ENCODE results near the gene ZNF646. TPM values are rescaled to one million over a fixed set of nuclear protein-coding genes. Genes with fewer than 3 reads are reported as not detected.

ZNF646 gene
- total and polyA plus RNA-seq, 2 of the 13 experiments (the other 11 are each of a cell fraction or from before 2014, with no cell fraction given): 3.4 to 10.9 TPM

DNA sequence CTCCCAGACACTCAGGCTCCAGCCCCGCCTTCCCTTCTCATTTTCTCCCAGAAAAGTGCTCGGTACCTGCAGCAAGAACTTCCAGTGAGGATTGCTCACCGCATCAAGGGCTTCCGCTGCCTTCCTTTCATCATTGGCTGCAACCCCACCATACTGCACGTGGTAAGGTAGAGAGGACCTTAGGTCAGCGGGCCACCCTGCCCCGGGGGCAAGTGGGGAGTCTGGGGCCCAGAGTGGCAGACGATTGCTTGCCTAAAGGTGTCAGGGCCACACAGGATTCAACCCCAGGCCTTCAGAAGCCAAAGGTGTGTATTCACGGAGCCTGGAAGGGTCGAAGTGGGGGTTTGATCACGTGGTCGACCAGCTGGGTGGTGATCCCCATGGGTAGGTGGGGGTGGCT is 35.4 kb downstream of the ZNF646 start:
- no peak overlapping the region for H2AFZ ChIP-seq (ENCODE audit: low read length)
- H3K27ac ChIP-seq (ENCODE audit: extremely low read length, insufficient read depth, low read length): no peak overlapping the region
- TF ChIP-seq KDM3A (CRISPR knock-in tag; IDR thresholded peaks at IDR 0.05; ENCODE audit: low read depth): no peak
- TF ChIP-seq SRY (CRISPR knock-in tag; IDR thresholded peaks at IDR 0.05): 0 out of 2 replicates have a peak, but pooled peaks have one; percentile 22
- TF ChIP-seq, protein P1, sequence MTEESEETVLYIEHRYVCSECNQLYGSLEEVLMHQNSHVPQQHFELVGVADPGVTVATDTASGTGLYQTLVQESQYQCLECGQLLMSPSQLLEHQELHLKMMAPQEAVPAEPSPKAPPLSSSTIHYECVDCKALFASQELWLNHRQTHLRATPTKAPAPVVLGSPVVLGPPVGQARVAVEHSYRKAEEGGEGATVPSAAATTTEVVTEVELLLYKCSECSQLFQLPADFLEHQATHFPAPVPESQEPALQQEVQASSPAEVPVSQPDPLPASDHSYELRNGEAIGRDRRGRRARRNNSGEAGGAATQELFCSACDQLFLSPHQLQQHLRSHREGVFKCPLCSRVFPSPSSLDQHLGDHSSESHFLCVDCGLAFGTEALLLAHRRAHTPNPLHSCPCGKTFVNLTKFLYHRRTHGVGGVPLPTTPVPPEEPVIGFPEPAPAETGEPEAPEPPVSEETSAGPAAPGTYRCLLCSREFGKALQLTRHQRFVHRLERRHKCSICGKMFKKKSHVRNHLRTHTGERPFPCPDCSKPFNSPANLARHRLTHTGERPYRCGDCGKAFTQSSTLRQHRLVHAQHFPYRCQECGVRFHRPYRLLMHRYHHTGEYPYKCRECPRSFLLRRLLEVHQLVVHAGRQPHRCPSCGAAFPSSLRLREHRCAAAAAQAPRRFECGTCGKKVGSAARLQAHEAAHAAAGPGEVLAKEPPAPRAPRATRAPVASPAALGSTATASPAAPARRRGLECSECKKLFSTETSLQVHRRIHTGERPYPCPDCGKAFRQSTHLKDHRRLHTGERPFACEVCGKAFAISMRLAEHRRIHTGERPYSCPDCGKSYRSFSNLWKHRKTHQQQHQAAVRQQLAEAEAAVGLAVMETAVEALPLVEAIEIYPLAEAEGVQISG (CRISPR knock-in tag; IDR thresholded peaks at IDR 0.05): 0 out of 2 replicates have a peak, but pooled peaks have one; percentile 14
- TF ChIP-seq, protein P2, sequence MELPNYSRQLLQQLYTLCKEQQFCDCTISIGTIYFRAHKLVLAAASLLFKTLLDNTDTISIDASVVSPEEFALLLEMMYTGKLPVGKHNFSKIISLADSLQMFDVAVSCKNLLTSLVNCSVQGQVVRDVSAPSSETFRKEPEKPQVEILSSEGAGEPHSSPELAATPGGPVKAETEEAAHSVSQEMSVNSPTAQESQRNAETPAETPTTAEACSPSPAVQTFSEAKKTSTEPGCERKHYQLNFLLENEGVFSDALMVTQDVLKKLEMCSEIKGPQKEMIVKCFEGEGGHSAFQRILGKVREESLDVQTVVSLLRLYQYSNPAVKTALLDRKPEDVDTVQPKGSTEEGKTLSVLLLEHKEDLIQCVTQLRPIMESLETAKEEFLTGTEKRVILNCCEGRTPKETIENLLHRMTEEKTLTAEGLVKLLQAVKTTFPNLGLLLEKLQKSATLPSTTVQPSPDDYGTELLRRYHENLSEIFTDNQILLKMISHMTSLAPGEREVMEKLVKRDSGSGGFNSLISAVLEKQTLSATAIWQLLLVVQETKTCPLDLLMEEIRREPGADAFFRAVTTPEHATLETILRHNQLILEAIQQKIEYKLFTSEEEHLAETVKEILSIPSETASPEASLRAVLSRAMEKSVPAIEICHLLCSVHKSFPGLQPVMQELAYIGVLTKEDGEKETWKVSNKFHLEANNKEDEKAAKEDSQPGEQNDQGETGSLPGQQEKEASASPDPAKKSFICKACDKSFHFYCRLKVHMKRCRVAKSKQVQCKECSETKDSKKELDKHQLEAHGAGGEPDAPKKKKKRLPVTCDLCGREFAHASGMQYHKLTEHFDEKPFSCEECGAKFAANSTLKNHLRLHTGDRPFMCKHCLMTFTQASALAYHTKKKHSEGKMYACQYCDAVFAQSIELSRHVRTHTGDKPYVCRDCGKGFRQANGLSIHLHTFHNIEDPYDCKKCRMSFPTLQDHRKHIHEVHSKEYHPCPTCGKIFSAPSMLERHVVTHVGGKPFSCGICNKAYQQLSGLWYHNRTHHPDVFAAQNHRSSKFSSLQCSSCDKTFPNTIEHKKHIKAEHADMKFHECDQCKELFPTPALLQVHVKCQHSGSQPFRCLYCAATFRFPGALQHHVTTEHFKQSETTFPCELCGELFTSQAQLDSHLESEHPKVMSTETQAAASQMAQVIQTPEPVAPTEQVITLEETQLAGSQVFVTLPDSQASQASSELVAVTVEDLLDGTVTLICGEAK (IDR thresholded peaks at IDR 0.05): no peak
- TF ChIP-seq, protein P2 (CRISPR knock-in tag; IDR thresholded peaks at IDR 0.05): 0 out of 2 replicates have a peak, but pooled peaks have one; percentile 23
- TF ChIP-seq, protein P3, sequence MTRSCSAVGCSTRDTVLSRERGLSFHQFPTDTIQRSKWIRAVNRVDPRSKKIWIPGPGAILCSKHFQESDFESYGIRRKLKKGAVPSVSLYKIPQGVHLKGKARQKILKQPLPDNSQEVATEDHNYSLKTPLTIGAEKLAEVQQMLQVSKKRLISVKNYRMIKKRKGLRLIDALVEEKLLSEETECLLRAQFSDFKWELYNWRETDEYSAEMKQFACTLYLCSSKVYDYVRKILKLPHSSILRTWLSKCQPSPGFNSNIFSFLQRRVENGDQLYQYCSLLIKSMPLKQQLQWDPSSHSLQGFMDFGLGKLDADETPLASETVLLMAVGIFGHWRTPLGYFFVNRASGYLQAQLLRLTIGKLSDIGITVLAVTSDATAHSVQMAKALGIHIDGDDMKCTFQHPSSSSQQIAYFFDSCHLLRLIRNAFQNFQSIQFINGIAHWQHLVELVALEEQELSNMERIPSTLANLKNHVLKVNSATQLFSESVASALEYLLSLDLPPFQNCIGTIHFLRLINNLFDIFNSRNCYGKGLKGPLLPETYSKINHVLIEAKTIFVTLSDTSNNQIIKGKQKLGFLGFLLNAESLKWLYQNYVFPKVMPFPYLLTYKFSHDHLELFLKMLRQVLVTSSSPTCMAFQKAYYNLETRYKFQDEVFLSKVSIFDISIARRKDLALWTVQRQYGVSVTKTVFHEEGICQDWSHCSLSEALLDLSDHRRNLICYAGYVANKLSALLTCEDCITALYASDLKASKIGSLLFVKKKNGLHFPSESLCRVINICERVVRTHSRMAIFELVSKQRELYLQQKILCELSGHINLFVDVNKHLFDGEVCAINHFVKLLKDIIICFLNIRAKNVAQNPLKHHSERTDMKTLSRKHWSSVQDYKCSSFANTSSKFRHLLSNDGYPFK (CRISPR knock-in tag; IDR thresholded peaks at IDR 0.05; ENCODE audit: borderline replicate concordance): peak; percentile 13; the same call in 1 of the 2 replicates
- TF ChIP-seq REL (CRISPR knock-in tag; conservative IDR thresholded peaks at IDR 0.05): no peak
- no peak for TF ChIP-seq RAD21 (CRISPR knock-in tag; IDR thresholded peaks at IDR 0.05)
- TF ChIP-seq NRL (CRISPR knock-in tag; IDR thresholded peaks at IDR 0.05; ENCODE audit: borderline replicate concordance): peak; percentile 44; the same call in 1 of the 2 replicates
- ChIA-PET POLR2A (interaction anchor here (3.7 kb wide), 1 partner anchor 8 kb away, joined by 17 read pairs; the partner anchor contains the start of gene KAT8), CTCF (ENCODE audit: low intra/inter-chr PET ratio, low total read pairs) (no interaction called here)
- peak overlapping the region in 2 of 3 experiments; percentile 94 to 100; a peak in 1 of 6 replicates for H3K4me3 ChIP-seq (replicated peaks in 1 of 3; ENCODE audit: insufficient read depth in 1 of 3, low read depth in 2 of 3, low read length in 3 of 3)
- 93% methylated on average over 12 of the region's 12 CpGs for WGBS (ENCODE audit: low lambda C conversion rate)
- DNase-seq (ENCODE audit: low spot score) (no peak), FAIRE-seq (no peak), ATAC-seq (no peak)
- H3K27me3 ChIP-seq (ENCODE audit: control insufficient read depth in 1 of 2, insufficient read depth in 2 of 2, low read length in 2 of 2): no peaks in the 10 kb centered on the region
- peak overlapping the region; percentile 90; the same call in 1 of the 2 replicates for H3K9ac ChIP-seq (ENCODE audit: insufficient read depth, low read depth, low read length)
- peaks cover 12% of the 10 kb centered on the region for H3K79me2 ChIP-seq (ENCODE audit: insufficient read depth, low read length)
- no peaks in the 10 kb centered on the region for H4K20me1 ChIP-seq (ENCODE audit: insufficient read depth, low read length)
- H3K4me1 ChIP-seq (ENCODE audit: insufficient read depth, low read length): peaks cover 56% of the 10 kb centered on the region
- intact Hi-C loops (cut with micrococcal nuclease; ENCODE audit: unreplicated experiment) (loop anchor here (5.0 kb wide), 1 partner anchor 48 kb away; no protein-coding TSS in a partner anchor), in situ Hi-C loops (cut with HindIII; ENCODE audit: extremely low pct_ligation_motif_present, low pct_unique_long_range_greater_than_20kb) (no loop called here)
- peaks cover 20 to 35% of the 10 kb centered on the region in 2 experiments for H3K36me3 ChIP-seq (replicated peaks in 1 of 2; ENCODE audit: control insufficient read depth in 1 of 2, insufficient read depth in 2 of 2, low read length in 2 of 2)
- no peaks in the 10 kb centered on the region for H3K9me3 ChIP-seq (ENCODE audit: low read length)
- BruUV-seq (replicated peaks): no TSS peak
- 0 out of 2 replicates have a peak overlapping the region, but pooled peaks have one; percentile 94 for H3K4me2 ChIP-seq (ENCODE audit: low read depth, low read length)
